Ishikawa (cell line): Measurements from ENCODE around the gene YES1.
A peak's percentile ranks its signal among the peaks of the same experiment; 100 is the strongest.

Experiments
- CEBPB ChIP-seq: IDR thresholded peaks from 2 replicates; pipeline ENCODE4 v1.6.1; 2012
- CREB1 ChIP-seq: IDR thresholded peaks from 2 replicates; pipeline ENCODE4 v1.6.1; 2012; ENCODE audit warnings: low read depth
- EGR1 ChIP-seq: IDR thresholded peaks from 2 replicates; pipeline ENCODE4 v1.6.1; 2012
- EP300 ChIP-seq: IDR thresholded peaks from 2 replicates; pipeline ENCODE4 v1.6.1; 2012; ENCODE audit warnings: borderline replicate concordance
- FOXM1 ChIP-seq: IDR thresholded peaks from 2 replicates; pipeline ENCODE4 v1.6.1; 2012; ENCODE audit warnings: low read depth, borderline replicate concordance
- NFIC ChIP-seq: IDR thresholded peaks from 2 replicates; pipeline ENCODE4 v1.6.1; 2012
- RAD21 ChIP-seq: IDR thresholded peaks from 2 replicates; pipeline ENCODE4 v1.6.1; 2012; ENCODE audit warnings: low read depth
- TAF1 ChIP-seq: IDR thresholded peaks from 2 replicates; pipeline ENCODE4 v1.6.1; 2012; ENCODE audit warnings: low read depth, mild to moderate bottlenecking
- TCF12 ChIP-seq: IDR thresholded peaks from 2 replicates; pipeline ENCODE4 v1.6.1; 2012; ENCODE audit warnings: low read depth
- TEAD4 ChIP-seq: IDR thresholded peaks from 2 replicates; pipeline ENCODE4 v1.6.1; 2012
- YY1 ChIP-seq: IDR thresholded peaks from 2 replicates; pipeline ENCODE4 v1.6.1; 2012; ENCODE audit warnings: low read depth
- ZBTB7A ChIP-seq: IDR thresholded peaks from 2 replicates; pipeline ENCODE4 v1.6.1; 2012; ENCODE audit warnings: low read depth
- TF ChIP-seq, protein P1 (sequence below): IDR thresholded peaks from 2 replicates; pipeline ENCODE4 v1.6.1; 2012; ENCODE audit warnings: low read depth, mild to moderate bottlenecking
- TF ChIP-seq, protein P2 (sequence below): IDR thresholded peaks from 2 replicates; pipeline ENCODE4 v1.6.1; 2012
- TF ChIP-seq, protein P3 (sequence below): IDR thresholded peaks from 2 replicates; pipeline ENCODE4 v1.6.1; 2012

YES1 gene

GRCh38 chr18:839224-840022, 27.4 kb upstream of the YES1 start:
- TF ChIP-seq TCF12: 0 out of 2 replicates have a peak, but pooled peaks have one; percentile 22
- TF ChIP-seq EGR1: no peak
- TF ChIP-seq RAD21: peak; percentile 83

DNA sequence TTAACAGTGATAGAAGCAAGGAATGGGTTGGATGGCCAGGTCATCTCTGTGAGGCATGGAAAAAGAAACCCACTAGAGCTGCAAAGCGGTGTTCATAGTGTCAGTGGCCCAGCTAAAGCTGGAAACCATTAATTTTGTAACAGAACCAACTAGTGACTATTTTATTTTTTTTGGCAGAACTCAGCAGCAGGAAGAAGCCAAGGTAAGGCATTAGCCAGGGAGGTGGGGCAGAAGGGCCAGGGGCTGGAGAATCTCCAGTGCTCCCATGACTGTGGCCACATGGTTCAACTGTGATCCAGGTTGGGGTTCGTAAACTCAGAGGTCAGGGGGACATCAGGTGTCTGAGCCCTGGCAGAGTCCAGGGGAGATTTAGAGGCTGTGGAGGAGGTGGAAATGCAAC, 25.9 kb upstream of the YES1 start:
- TF ChIP-seq NFIC (no peak), YY1 (no peak), TCF12 (no peak), RAD21 (no peak), TAF1 (no peak)
- TF ChIP-seq, protein P1, sequence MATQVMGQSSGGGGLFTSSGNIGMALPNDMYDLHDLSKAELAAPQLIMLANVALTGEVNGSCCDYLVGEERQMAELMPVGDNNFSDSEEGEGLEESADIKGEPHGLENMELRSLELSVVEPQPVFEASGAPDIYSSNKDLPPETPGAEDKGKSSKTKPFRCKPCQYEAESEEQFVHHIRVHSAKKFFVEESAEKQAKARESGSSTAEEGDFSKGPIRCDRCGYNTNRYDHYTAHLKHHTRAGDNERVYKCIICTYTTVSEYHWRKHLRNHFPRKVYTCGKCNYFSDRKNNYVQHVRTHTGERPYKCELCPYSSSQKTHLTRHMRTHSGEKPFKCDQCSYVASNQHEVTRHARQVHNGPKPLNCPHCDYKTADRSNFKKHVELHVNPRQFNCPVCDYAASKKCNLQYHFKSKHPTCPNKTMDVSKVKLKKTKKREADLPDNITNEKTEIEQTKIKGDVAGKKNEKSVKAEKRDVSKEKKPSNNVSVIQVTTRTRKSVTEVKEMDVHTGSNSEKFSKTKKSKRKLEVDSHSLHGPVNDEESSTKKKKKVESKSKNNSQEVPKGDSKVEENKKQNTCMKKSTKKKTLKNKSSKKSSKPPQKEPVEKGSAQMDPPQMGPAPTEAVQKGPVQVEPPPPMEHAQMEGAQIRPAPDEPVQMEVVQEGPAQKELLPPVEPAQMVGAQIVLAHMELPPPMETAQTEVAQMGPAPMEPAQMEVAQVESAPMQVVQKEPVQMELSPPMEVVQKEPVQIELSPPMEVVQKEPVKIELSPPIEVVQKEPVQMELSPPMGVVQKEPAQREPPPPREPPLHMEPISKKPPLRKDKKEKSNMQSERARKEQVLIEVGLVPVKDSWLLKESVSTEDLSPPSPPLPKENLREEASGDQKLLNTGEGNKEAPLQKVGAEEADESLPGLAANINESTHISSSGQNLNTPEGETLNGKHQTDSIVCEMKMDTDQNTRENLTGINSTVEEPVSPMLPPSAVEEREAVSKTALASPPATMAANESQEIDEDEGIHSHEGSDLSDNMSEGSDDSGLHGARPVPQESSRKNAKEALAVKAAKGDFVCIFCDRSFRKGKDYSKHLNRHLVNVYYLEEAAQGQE: no peak

DNA sequence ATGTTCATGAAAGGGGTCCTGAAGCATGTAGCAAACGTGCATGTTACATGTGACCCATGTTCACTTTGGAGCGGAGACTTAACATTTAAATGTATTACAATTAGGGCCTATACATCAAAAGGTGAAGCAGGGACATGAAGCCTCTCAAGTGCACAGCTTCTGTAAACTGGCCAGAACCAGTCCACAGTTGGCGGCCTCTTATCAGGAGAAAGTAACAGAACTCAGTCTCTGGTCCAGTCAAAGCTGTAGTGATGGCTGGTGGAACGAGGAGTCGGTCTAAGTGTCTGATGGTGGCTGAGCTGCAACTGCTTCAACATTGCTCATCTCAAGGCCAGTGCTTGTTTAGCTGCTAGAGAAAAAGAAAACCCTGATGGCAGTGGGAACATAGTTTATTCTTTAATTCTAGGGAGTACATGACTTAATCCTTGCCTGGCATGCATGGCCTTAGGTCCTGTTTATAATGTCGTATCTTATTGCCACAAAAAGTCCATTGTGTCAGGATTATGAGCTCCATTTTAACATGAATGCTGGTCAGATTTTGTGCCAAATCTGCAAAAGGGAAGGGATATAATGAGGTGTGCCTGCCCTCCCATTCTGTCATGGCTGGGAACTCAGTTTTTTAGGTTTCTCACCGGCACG, 22.2 kb upstream of the YES1 start:
- TF ChIP-seq EGR1 (no peak), TCF12 (no peak), ZBTB7A (no peak), YY1 (no peak), TEAD4 (no peak), EP300 (no peak), FOXM1 (no peak)
- TF ChIP-seq, protein P2, sequence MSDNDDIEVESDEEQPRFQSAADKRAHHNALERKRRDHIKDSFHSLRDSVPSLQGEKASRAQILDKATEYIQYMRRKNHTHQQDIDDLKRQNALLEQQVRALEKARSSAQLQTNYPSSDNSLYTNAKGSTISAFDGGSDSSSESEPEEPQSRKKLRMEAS: no peak
- TF ChIP-seq, protein P1: no peak

DNA sequence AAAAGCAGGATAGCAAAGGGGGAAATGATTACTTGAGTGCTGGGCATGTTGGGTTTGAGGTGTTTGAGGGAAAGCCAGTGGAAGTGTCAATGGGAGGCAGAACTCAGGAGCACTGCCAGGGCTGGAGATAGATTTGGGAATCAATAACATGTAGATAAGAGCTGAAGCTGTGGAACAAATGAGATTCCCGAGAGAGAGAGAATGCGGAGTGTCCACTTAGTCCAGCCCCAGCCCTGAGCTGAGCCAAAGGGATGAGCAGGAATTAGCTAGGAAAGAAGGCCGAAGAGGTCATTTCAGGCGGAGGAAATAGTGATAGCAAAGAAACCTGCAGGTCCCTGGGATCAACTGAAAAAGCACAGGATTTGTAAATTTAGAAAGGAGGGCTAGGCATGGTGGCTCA, 21.2 kb upstream of the YES1 start:
- TF ChIP-seq, protein P2: no peak
- no peak for TF ChIP-seq EP300
- TF ChIP-seq CREB1: no peak
- no peak for TF ChIP-seq EGR1
- TF ChIP-seq, protein P3, sequence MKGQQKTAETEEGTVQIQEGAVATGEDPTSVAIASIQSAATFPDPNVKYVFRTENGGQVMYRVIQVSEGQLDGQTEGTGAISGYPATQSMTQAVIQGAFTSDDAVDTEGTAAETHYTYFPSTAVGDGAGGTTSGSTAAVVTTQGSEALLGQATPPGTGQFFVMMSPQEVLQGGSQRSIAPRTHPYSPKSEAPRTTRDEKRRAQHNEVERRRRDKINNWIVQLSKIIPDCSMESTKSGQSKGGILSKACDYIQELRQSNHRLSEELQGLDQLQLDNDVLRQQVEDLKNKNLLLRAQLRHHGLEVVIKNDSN: no peak
- no peak for TF ChIP-seq RAD21
- no peak for TF ChIP-seq CEBPB
- no peak for TF ChIP-seq YY1
- no peak for TF ChIP-seq TEAD4
- TF ChIP-seq, protein P1: no peak
- TF ChIP-seq NFIC: no peak

GRCh38 chr18:832085-832681, 20.1 kb upstream of the YES1 start:
- TF ChIP-seq EGR1: no peak
- TF ChIP-seq, protein P3: no peak
- TF ChIP-seq RAD21: no peak
- TF ChIP-seq TEAD4: no peak
- TF ChIP-seq YY1: no peak
- no peak for TF ChIP-seq NFIC
- TF ChIP-seq, protein P2: no peak
- TF ChIP-seq ZBTB7A: no peak
- TF ChIP-seq TCF12: no peak
- TF ChIP-seq CEBPB: no peak
- TF ChIP-seq EP300: no peak
- TF ChIP-seq CREB1: no peak
- TF ChIP-seq, protein P1: no peak
- no peak for TF ChIP-seq FOXM1
- no peak for TF ChIP-seq TAF1
